Measurements from ENCODE around the gene RELA.
"Not testable (repeated sequence)": the region's sequence is repeated elsewhere in the genome, so short reads cannot be mapped to it uniquely, and the experiment has no call there.

RELA gene

GRCh38 chr11:65663639-65664200 lies 1.0 kb upstream of the RELA start:
- DNase-seq = peak; percentile 57

GRCh38 chr11:65662247-65662798 lies 393 bp downstream of the RELA start:
- DNase-seq = no peak

GRCh38 chr11:65661599-65662246 lies 993 bp downstream of the RELA start:
- no peak for DNase-seq

- DNase-seq = not testable (repeated sequence)
These were observed 1.8 kb downstream of the RELA start for GRCh38 chr11:65660908-65661307.

GRCh38 chr11:65660038-65660437 lies 2.7 kb downstream of the RELA start:
- no peak for DNase-seq

GRCh38 chr11:65658174-65659021 lies 4.3 kb downstream of the RELA start:
- DNase-seq = no peak

- DNase-seq = no peak
These were observed 5.3 kb downstream of the RELA start for GRCh38 chr11:65657426-65657825.

GRCh38 chr11:65655570-65656332 lies 7.0 kb downstream of the RELA start:
- no peak for DNase-seq

GRCh38 chr11:65654375-65655349 lies 8.1 kb downstream of the RELA start:
- DNase-seq = no peak

GRCh38 chr11:65653229-65654225 lies 9.2 kb downstream of the RELA start:
- no peak for DNase-seq

GRCh38 chr11:65652511-65653228 lies 10.0 kb downstream of the RELA start:
- peak; percentile 97 for DNase-seq

GRCh38 chr11:65651589-65652510 lies 10.9 kb downstream of the RELA start:
- peak; percentile 35 for DNase-seq

GRCh38 chr11:65651339-65651588 lies 11.5 kb downstream of the RELA start:
- no peak for DNase-seq

GRCh38 chr11:65650547-65651338 lies 12.0 kb downstream of the RELA start:
- no peak for DNase-seq

GRCh38 chr11:65649656-65650546 lies 12.8 kb downstream of the RELA start:
- no peak for DNase-seq

GRCh38 chr11:65648997-65649493 lies 13.7 kb downstream of the RELA start:
- DNase-seq = no peak
